LNCAP (cell line): Measurements from ENCODE around the gene POLR2J2.
"Not testable (repeated sequence)": the region's sequence is repeated elsewhere in the genome, so short reads cannot be mapped to it uniquely, and the experiment has no call there.

Experiments used
- TF ChIP-seq, protein P1 (sequence below): fragments of 450-650 bp; IDR thresholded peaks from 2 replicates; pipeline ENCODE4 v1.5.1; 2017; ENCODE audit warnings: mild to moderate bottlenecking

POLR2J2 gene

DNA sequence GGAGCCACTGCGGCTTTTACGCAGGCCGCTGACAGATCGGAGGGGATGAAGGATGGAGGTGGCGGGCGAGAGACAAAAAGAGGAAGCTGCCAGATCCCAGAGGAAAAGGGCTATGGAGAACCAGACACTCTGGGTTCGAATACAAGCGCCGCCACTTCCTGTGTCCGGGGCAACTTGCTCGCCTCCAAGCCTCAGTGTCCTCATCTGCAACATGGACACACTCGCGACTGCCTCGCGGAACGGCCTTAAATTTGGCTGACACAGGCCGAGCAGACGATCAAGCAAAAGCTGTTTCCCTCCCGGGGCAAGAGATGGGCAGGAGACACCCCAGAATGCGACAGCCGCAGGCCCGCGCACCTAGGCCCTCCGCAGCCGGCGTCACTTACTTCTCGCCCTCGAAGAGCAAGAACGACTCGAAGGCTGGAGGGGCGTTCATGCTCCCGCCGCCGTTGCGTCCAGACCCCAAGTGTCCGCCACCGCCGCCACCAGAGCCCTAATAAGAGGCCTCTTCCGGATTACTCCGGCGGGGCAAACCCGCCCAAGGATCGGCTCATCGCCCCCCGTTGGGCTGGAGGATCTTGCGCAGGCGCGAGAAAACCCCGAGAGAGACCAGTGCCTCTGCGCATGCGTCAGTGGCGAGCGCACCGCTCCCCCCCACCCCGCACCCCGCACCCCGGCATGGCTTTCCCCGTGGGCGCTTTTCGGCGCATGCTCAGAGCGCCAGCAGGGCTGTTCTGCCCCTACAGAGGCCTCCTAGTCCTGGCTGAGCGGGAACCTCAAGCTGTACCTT lies at the start of gene POLR2J2:
TSS of gene POLR2J2 (minus strand) at position 498 of the 790 bp plus-strand sequence. CDS start at position 436, 62 bp downstream.
- TF ChIP-seq, protein P1, sequence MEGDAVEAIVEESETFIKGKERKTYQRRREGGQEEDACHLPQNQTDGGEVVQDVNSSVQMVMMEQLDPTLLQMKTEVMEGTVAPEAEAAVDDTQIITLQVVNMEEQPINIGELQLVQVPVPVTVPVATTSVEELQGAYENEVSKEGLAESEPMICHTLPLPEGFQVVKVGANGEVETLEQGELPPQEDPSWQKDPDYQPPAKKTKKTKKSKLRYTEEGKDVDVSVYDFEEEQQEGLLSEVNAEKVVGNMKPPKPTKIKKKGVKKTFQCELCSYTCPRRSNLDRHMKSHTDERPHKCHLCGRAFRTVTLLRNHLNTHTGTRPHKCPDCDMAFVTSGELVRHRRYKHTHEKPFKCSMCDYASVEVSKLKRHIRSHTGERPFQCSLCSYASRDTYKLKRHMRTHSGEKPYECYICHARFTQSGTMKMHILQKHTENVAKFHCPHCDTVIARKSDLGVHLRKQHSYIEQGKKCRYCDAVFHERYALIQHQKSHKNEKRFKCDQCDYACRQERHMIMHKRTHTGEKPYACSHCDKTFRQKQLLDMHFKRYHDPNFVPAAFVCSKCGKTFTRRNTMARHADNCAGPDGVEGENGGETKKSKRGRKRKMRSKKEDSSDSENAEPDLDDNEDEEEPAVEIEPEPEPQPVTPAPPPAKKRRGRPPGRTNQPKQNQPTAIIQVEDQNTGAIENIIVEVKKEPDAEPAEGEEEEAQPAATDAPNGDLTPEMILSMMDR, result not testable (repeated sequence)

DNA sequence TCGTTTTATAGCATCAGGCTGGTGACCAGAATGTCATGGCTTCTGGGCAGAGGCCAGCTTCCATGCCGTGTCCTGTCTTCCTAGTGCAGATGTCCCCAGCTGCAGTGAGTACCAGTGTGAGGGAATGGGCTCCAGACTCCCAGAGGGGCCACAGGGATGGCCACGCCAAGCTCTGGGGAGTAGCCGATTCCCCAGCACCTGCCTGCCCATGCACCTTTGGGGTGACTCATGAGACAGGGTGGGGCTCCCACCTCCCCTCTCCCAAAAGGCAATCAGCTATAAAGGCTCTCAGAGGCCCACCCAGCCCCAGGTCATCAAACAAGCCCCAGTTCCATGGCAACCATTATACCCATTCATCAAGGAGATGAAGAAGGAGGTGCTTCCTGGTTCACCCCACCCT lies 21.5 kb downstream of the POLR2J2 start, which contains the start of gene SPDYE2B:
TSS of gene SPDYE2B (plus strand) at position 396 of the 400 bp plus-strand sequence. CDS start 2,030 bp downstream, outside the sequence.
- TF ChIP-seq, protein P1, result not testable (repeated sequence)

DNA sequence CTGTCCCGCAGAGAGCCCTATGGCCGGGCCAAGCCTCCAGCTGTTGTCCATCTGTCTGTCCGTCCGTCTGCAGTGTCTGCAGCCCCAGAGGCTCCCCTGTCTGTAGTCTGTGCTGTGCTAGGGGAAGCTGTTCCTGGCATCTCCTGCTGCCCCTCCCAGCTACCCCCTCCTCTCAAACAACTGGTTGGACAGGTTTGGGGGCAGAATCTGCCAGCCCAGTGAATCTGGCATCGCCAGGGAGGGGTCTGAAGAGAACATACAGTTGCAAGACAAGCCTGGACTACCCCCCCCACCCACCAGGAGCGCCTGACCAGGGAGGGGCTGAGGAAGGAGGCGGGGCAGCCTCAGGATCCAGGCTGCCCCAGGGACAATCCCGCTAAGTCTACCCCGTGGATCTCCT lies 28.8 kb downstream of the POLR2J2 start, which contains the start of gene UPK3BL1:
TSS of gene UPK3BL1 (minus strand) at position 101 of the 400 bp plus-strand sequence. CDS start at position 51, 50 bp downstream.
- TF ChIP-seq, protein P1, result not testable (repeated sequence)

DNA sequence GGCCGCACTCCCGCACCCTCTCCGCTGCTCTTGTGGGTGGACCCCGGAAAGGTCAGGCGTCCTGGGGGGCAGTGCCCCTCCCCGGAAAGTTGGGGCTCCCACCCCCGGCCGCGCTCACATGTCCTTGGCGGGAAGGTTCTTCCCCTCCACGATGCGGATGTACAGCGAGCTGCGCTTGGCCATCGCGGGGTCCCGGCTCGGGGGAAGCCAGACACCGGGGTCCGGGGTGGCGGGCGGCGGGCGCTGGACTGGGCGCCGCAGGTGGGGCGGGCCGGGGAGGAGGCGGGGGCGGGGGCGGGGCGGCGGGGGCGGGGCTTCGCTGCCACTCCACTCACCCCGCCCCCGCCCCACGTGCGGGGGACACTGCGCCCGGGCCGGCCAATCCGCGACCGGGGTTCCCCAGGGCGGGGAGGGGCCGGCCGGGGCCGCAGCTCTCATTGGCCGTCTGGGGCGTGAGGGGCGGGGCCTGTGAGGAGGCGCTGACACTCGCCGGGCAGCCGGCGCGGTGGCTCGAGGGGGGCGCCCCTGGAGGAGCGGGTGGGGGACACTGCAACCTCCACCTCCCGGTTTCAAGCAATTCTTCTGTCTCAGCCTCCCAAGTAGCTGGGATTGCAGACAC lies 54.8 kb downstream of the POLR2J2 start, which contains the start of gene RASA4:
TSS of gene RASA4 (minus strand) at position 250 of the 619 bp plus-strand sequence. CDS start at position 183, 67 bp downstream.
- TF ChIP-seq, protein P1, result not testable (repeated sequence)
